ENCODE results near the gene WNT3. TPM values are rescaled to one million over a fixed set of nuclear protein-coding genes. Genes with fewer than 3 reads are reported as not detected.

The WNT3 gene
- total RNA-seq, 2 donors from 2014 or later: 0.64 to 1.0 TPM

DNA sequence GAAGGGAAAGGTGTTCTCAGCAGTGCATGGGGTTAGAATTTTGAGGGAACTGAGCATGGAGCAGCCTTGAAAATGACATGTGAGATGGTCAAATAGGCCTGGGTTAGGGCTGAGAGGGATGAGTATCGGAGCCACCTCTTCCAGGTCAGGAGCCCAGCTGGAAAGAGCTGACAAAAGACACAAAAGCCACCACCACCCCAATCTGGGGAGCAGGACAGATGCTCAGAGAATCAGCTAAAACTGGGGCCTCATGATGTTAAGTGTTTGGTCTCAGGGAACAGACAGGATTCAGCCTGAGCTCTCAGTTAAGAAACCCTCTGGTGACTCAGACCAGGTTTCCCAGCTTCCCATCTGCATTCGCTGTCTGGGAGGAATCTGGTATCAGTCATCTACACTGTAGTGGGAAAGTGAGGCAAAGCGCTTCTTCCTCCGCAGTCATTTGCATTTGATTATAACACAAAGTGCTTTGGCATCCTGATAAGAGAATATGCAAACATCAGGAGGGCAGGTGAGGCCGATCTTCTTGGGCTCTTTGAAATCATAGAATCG lies 35.5 kb upstream of the WNT3 start:
- H3K27ac ChIP-seq: no peak overlapping the region
- H3K9me3 ChIP-seq: no peaks in the 10 kb centered on the region
- H3K4me1 ChIP-seq: peaks cover 4% of the 10 kb centered on the region
- intact Hi-C loops (cut with DNase I): no loop called here
- no peak for DNase-seq
- H3K4me3 ChIP-seq: no peak overlapping the region
- TF ChIP-seq, protein P1, sequence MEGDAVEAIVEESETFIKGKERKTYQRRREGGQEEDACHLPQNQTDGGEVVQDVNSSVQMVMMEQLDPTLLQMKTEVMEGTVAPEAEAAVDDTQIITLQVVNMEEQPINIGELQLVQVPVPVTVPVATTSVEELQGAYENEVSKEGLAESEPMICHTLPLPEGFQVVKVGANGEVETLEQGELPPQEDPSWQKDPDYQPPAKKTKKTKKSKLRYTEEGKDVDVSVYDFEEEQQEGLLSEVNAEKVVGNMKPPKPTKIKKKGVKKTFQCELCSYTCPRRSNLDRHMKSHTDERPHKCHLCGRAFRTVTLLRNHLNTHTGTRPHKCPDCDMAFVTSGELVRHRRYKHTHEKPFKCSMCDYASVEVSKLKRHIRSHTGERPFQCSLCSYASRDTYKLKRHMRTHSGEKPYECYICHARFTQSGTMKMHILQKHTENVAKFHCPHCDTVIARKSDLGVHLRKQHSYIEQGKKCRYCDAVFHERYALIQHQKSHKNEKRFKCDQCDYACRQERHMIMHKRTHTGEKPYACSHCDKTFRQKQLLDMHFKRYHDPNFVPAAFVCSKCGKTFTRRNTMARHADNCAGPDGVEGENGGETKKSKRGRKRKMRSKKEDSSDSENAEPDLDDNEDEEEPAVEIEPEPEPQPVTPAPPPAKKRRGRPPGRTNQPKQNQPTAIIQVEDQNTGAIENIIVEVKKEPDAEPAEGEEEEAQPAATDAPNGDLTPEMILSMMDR (IDR thresholded peaks at IDR 0.05): no peak
- no peak overlapping the region for H3K9ac ChIP-seq (ENCODE audit: low read depth in 2 of 2, low read length in 2 of 2)
- peaks cover 33% of the 10 kb centered on the region for H3K27me3 ChIP-seq
- no peaks in the 10 kb centered on the region for H3K36me3 ChIP-seq

DNA sequence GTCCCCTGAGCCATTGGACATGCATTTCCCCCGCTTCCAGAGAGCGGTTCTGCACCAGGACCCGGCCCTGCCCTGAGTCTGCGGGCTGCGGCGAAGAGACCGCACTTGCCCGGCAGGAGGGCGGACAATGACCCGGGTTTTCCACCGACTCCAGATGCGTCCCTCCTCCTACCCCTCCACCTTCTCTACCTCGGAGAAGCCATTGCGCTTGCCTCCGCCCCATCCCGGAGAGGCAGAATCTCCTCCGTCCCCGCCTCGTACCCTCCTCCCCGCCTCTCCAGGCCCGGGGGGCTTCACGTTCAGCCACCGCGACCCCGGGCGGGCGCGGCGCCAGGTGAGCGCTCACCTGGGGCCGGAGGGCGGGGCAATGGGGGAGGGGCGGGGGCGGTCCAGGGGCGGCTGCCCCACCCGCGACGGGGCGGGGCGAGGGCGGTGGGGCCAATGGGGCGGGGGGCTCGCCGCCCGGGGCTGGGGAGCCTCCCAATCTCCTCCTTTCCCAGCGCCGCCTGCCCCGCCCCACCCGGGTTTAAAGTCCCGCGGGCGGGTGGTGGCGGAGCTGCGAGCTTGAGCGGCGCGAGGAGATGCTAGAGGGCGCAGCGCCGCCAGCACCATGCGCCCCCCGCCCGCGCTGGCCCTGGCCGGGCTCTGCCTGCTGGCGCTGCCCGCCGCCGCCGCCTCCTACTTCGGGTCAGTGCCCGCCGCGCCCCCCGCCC lies 32.7 kb upstream of the WNT3 start, which contains the start of gene WNT9B:
Gene WNT9B (plus strand): TSS at position 555 of the 713 bp plus-strand sequence. CDS start 56 bp downstream, at position 611.
- Histone ChIP-seq H3K27me3 (peaks cover 38% of the 10 kb centered on the region), H3K36me3 (no peaks in the 10 kb centered on the region), H3K27ac (no peak within 1 kb of the TSS), H3K4me1 (peaks cover 4% of the 10 kb centered on the region), H3K4me3 (no peak within 1 kb of the TSS), H3K9ac (ENCODE audit: low read depth in 2 of 2, low read length in 2 of 2) (no peak within 1 kb of the TSS), H3K9me3 (no peaks in the 10 kb centered on the region)
- intact Hi-C loops (cut with DNase I): no loop called here
- DNase-seq: peak; percentile 78
- TF ChIP-seq, protein P1 (IDR thresholded peaks at IDR 0.05): no peak

DNA sequence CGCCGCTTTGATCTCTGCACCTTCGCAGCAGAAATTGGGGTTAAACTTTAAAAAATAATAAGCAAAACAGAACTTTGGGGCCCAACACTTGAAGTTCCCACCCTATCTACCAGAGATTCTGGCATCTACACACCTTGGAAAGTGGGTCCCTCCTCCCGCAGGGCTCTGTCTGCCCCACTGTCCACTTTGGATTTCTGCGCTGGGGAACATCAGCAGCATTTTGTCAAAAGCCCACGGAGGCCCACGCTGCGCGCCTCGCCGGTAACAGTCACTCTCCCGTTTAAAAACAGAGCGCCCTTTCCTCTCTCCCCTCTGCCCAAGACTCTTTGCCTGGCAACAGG lies 32.2 kb upstream of the WNT3 start:
- no peak overlapping the region for H3K27ac ChIP-seq
- H3K4me1 ChIP-seq: peaks cover 4% of the 10 kb centered on the region
- intact Hi-C loops (cut with DNase I): no loop called here
- H3K9ac ChIP-seq (ENCODE audit: low read depth in 2 of 2, low read length in 2 of 2): no peak overlapping the region
- H3K36me3 ChIP-seq: no peaks in the 10 kb centered on the region
- peaks cover 38% of the 10 kb centered on the region for H3K27me3 ChIP-seq
- no peaks in the 10 kb centered on the region for H3K9me3 ChIP-seq
- H3K4me3 ChIP-seq: no peak overlapping the region
- TF ChIP-seq, protein P1 (IDR thresholded peaks at IDR 0.05): no peak
- DNase-seq: no peak

DNA sequence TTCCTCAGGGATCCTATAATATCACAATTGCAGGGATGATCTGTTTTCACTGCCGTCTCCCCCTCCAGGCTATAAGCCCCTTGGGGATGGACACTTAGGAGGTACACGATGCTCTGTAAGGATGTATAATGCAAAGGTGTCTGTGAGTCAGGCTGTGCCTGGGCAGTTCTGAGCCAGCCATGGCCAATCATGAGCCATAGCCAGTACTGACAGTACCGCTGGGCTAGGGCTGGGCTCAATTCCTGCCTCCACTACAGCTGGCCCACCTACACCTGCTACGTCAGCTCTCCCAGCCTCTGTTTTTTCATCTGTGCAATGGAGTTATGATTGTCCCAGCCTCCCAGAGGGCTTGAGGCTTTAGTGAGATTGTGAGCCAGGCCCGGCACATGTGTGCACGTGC lies 30.0 kb upstream of the WNT3 start:
- Histone ChIP-seq H3K9ac (ENCODE audit: low read depth in 2 of 2, low read length in 2 of 2) (no peak overlapping the region), H3K27ac (no peak overlapping the region), H3K36me3 (no peaks in the 10 kb centered on the region), H3K4me3 (no peak overlapping the region), H3K4me1 (peaks cover 4% of the 10 kb centered on the region), H3K9me3 (no peaks in the 10 kb centered on the region), H3K27me3 (peaks cover 38% of the 10 kb centered on the region)
- intact Hi-C loops (cut with DNase I): no loop called here
- TF ChIP-seq, protein P1 (IDR thresholded peaks at IDR 0.05): no peak
- DNase-seq: no peak

DNA sequence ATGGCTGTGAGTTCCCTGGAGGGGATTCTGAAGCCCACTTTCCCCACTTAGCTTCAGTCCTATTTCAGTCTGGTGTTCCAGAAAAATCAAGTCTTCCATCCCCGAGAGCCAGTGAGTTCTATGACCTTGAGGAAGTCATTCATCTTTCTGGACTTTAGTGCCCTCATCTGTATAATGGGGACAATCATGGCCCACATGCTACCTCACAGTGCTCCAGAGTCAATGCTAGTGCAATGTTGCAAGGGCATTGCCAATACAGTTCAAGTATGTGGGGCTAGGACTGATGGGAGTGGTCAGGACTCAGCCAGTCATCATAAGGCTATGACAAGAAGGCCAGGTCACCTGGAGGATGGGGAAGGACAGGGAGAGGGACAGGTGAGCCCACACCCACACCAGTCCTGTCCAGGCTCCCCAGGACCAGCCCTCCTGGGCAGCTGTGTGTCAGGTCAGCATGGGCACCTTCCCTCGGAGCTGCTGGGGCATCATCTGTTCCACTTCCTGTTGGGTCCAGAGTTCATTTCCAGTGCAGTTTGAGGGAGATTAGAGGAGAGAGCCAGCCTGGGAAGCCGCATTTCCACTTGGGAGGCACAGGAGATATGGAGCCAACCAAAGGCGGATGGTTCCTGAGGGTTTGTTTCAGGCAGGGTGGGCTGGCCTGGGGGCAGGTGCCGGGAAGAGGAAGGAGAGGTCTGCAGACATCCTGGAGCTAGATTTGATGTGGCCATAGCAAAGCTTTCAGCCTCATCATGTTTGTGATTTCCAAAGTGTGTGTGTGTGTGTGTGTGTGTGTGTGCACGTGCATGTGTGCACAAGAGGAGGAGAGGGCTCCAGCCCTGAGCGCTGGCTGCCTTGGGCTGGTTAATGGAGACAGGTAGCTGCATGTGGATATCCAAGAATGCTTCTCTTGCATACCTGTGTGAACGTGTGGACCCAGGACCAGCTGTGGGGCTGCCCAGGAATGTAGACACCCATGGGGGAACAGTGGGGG lies 29.0 kb upstream of the WNT3 start:
- intact Hi-C loops (cut with DNase I): no loop called here
- H3K36me3 ChIP-seq: no peaks in the 10 kb centered on the region
- no peak overlapping the region for H3K4me3 ChIP-seq
- H3K27me3 ChIP-seq: peaks cover 31% of the 10 kb centered on the region
- H3K4me1 ChIP-seq: peaks cover 4% of the 10 kb centered on the region
- TF ChIP-seq, protein P1 (IDR thresholded peaks at IDR 0.05): no peak
- DNase-seq: peak; percentile 32
- H3K27ac ChIP-seq: no peak overlapping the region
- H3K9me3 ChIP-seq: no peaks in the 10 kb centered on the region
- no peak overlapping the region for H3K9ac ChIP-seq (ENCODE audit: low read depth in 2 of 2, low read length in 2 of 2)

All from colonic mucosa (tissue), 4 donors.